Sciatic nerve (tissue), 2 donors: ENCODE results near the gene HOXD4. TPM values are rescaled to one million over a fixed set of nuclear protein-coding genes. Genes with fewer than 3 reads are reported as not detected.

Experiments used
- ATAC-seq: fragments of 200-7000 bp; cut with Tn5 transposase; one replicate; pipeline ENCODE4 v1.9.1; 2020; ENCODE audit warnings: mild to moderate bottlenecking, moderate library complexity
- DNase-seq: peaks from one replicate; pipeline ENCODE4 v3.0.0-alpha.2; 2020; ENCODE audit warnings: low spot score
- intact Hi-C: fragments of 100-400 bp; cut with DNase I; formaldehyde crosslinking; loops from one replicate; pipeline ENCODE4 v1.14.2; 2022
- total RNA-seq: library from RNA; stranded (reverse); fragmentation: NEBNext Ultra II Directional; extraction: Animal tissue kit (Norgen Biotek cat#: 25700); gene quantifications from one replicate; pipeline ENCODE4 v1.2.1, GENCODE V29; 2021
- donor health status: DM: no; HTN: no; CAD: no.
- donor health status: DM: no; HTN: no; CAD: no.

HOXD4 gene
- total RNA-seq, 1 donor from 2014 or later: 6.8 TPM

GRCh38 chr2:176124110-176124946, 27.0 kb upstream of the HOXD4 start:
- DNase-seq: no peak
- ATAC-seq: no peak
- intact Hi-C loops: loop anchor here (10.0 kb wide), 1 partner anchor 1030 kb away; no protein-coding TSS in a partner anchor

- no peak for DNase-seq
Observed at GRCh38 chr2:176124947-176125771, 26.2 kb upstream of the HOXD4 start.

GRCh38 chr2:176125772-176126054, 25.6 kb upstream of the HOXD4 start:
- intact Hi-C loops: loop anchor here (5.0 to 10.0 kb wide), 2 partner anchors 512 to 1029 kb away; no protein-coding TSS in a partner anchor
- ATAC-seq (no peak), DNase-seq (no peak)

More at GRCh38 chr2:176124947-176125771, 26.2 kb upstream of the HOXD4 start:
- intact Hi-C loops: loop anchor here (5.0 to 10.0 kb wide), 2 partner anchors 512 to 1030 kb away; no protein-coding TSS in a partner anchor
- ATAC-seq: no peak

GRCh38 chr2:176126929-176127773, 24.2 kb upstream of the HOXD4 start:
- ATAC-seq (no peak), DNase-seq (peak; percentile 89)
- intact Hi-C loops: loop anchor here (5.0 to 10.0 kb wide), 2 partner anchors 510 to 1028 kb away; no protein-coding TSS in a partner anchor

- intact Hi-C loops: loop anchor here (5.0 to 10.0 kb wide), 2 partner anchors 510 to 1027 kb away; no protein-coding TSS in a partner anchor
- ATAC-seq (no peak), DNase-seq (no peak)
Observed at GRCh38 chr2:176127774-176128072, 23.6 kb upstream of the HOXD4 start.

- ATAC-seq (peak; percentile 38), DNase-seq (no peak)
- intact Hi-C loops: loop anchor here (5.0 to 10.0 kb wide), 2 partner anchors 509 to 1026 kb away; no protein-coding TSS in a partner anchor
Observed at GRCh38 chr2:176128172-176128981, 23.0 kb upstream of the HOXD4 start.

GRCh38 chr2:176128982-176129796, 22.2 kb upstream of the HOXD4 start, which contains the start of gene HOXD8:
Gene HOXD8 (plus strand): TSS chr2:176129705. CDS start chr2:176130367, 662 bp downstream.
- peak; percentile 78 for DNase-seq
- peak; percentile 57 for ATAC-seq
- intact Hi-C loops: loop anchor here (5.0 to 10.0 kb wide), 2 partner anchors 508 to 1026 kb away; no protein-coding TSS in a partner anchor

GRCh38 chr2:176129813-176130146, 21.6 kb upstream of the HOXD4 start:
- intact Hi-C loops: loop anchor here (5.0 to 10.0 kb wide), 2 partner anchors 508 to 1025 kb away; no protein-coding TSS in a partner anchor
- ATAC-seq (no peak), DNase-seq (no peak)

GRCh38 chr2:176130147-176130956, 21.0 kb upstream of the HOXD4 start:
- no peak for ATAC-seq
- no peak for DNase-seq
- intact Hi-C loops: no loop called here

GRCh38 chr2:176130957-176131847, 20.1 kb upstream of the HOXD4 start:
- ATAC-seq: no peak
- intact Hi-C loops: no loop called here
- DNase-seq: no peak

- DNase-seq (no peak), ATAC-seq (no peak)
- intact Hi-C loops: no loop called here
Observed at GRCh38 chr2:176131848-176132158, 19.5 kb upstream of the HOXD4 start.

- no peak for DNase-seq
- no peak for ATAC-seq
- intact Hi-C loops: no loop called here
Observed at GRCh38 chr2:176132205-176133171, 18.9 kb upstream of the HOXD4 start.

- ATAC-seq: no peak
- intact Hi-C loops: no loop called here
- DNase-seq: no peak
Observed at GRCh38 chr2:176133389-176133788, 18.0 kb upstream of the HOXD4 start.

GRCh38 chr2:176134035-176134434, 17.3 kb upstream of the HOXD4 start:
- no peak for DNase-seq
- no peak for ATAC-seq
- intact Hi-C loops: loop anchor here (2.0 kb wide), 1 partner anchor 53 kb away; no protein-coding TSS in a partner anchor
